Gastrocnemius medialis (tissue), 4 donors: ENCODE measurements around the gene GART.

Source experiments
- POLR2A ChIP-seq, 2 donors: fragments of 450-650 bp; IDR thresholded peaks; one replicate each; pipeline ENCODE4 v1.6.1; 2017; ENCODE audit warnings: antibody characterized with exemption in 2 of 2, mild to moderate bottlenecking in 2 of 2, moderate library complexity in 2 of 2
- TF ChIP-seq, protein P1 (sequence below), 5 experiments: fragments of 450-650 bp in 3 of 5; fragments of 200-600 bp in 2 of 5; sonication (generic) in 2 of 5; IDR thresholded peaks in 4 of 5; conservative IDR thresholded peaks in 1 of 5; 1 replicate in 4 of 5; 2 replicates in 1 of 5; pipeline ENCODE4 v1.5.1; 2016 to 2019; ENCODE audit warnings: antibody characterized with exemption in 5 of 5, mild to moderate bottlenecking in 3 of 5, moderate library complexity in 3 of 5

DNA sequence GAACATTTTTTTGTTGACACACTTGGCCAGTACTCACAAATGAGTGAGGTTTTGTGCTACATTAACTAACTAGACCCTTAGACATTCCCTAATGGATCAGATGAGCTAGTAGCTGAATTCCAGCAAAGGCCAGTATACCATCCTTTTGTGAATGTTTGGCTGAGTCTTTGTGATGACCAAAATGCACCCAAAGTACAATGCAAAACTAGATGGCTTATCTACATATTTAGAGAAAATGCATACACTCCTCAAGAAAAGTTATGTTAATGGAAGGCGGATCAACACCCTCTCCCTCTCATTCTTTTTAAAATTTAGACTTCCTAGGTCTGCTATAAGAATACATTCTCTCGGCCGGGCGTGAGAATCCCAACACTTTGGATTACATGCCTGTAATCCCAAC is 30.3 kb downstream of the GART start:
- TF ChIP-seq, protein P1, sequence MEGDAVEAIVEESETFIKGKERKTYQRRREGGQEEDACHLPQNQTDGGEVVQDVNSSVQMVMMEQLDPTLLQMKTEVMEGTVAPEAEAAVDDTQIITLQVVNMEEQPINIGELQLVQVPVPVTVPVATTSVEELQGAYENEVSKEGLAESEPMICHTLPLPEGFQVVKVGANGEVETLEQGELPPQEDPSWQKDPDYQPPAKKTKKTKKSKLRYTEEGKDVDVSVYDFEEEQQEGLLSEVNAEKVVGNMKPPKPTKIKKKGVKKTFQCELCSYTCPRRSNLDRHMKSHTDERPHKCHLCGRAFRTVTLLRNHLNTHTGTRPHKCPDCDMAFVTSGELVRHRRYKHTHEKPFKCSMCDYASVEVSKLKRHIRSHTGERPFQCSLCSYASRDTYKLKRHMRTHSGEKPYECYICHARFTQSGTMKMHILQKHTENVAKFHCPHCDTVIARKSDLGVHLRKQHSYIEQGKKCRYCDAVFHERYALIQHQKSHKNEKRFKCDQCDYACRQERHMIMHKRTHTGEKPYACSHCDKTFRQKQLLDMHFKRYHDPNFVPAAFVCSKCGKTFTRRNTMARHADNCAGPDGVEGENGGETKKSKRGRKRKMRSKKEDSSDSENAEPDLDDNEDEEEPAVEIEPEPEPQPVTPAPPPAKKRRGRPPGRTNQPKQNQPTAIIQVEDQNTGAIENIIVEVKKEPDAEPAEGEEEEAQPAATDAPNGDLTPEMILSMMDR (IDR thresholded peaks at IDR 0.05 in 4 of 5, conservative IDR thresholded peaks at IDR 0.05 in 1 of 5): no peak
- TF ChIP-seq POLR2A (IDR thresholded peaks at IDR 0.05): no peak
